Thoracic aorta (tissue), 2 donors: ENCODE results near the gene FXYD2. TPM values are rescaled to one million over a fixed set of nuclear protein-coding genes. Genes with fewer than 3 reads are reported as not detected.

ENCODE experiments used
- ATAC-seq: fragments of 150-250 bp; one replicate; pipeline ENCODE4 v1.8.0; 2017; ENCODE audit warnings: low read depth; ENCODE audit not compliant: insufficient number of reproducible peaks, low FRiP score
- DNase-seq: peaks from one replicate; pipeline ENCODE4 v3.0.0-alpha.2; 2020; ENCODE audit warnings: low spot score
- H3K27ac ChIP-seq, 2 donors: fragments of 200-600 bp; sonication (generic); 1 replicate in 1 of 2; 2 replicates in 1 of 2; pipeline ENCODE4 v1.5.1; 2016; ENCODE audit warnings: mild to moderate bottlenecking in 2 of 2, moderate library complexity in 2 of 2
- H3K27me3 ChIP-seq: fragments of 200-600 bp; sonication (generic); replicated peaks from 2 replicates; pipeline ENCODE4 v1.6.0; 2016; ENCODE audit warnings: mild to moderate bottlenecking; ENCODE audit not compliant: insufficient read depth
- H3K36me3 ChIP-seq: fragments of 200-600 bp; sonication (generic); one replicate; pipeline ENCODE4 v1.5.1; 2016
- H3K4me1 ChIP-seq, 2 donors: fragments of 200-600 bp; sonication (generic); 1 replicate in 1 of 2; 2 replicates in 1 of 2; pipeline versions ENCODE4 v1.5.1 to v1.6.0; 2016; ENCODE audit warnings: low read depth in 2 of 2, mild to moderate bottlenecking in 1 of 2; ENCODE audit not compliant: control insufficient read depth in 1 of 2
- H3K4me3 ChIP-seq: fragments of 200-600 bp; sonication (generic); 2 replicates; pipeline ENCODE4 v1.5.1; 2016; ENCODE audit warnings: mild to moderate bottlenecking
- H3K9me3 ChIP-seq: fragments of 200-600 bp; sonication (generic); 2 replicates; pipeline ENCODE4 v1.5.1; 2016
- total RNA-seq, 2 donors: library from RNA; depleted of rRNA; stranded (reverse); fragments of >200 nt; gene quantifications; one replicate each; pipeline versions ENCODE4 v1.1.0 to v1.2.3, GENCODE V29; 2016
- TF ChIP-seq, protein P1 (sequence below): fragments of 200-600 bp; sonication (generic); IDR thresholded peaks from one replicate; pipeline ENCODE4 v1.5.1; 2019; ENCODE audit warnings: antibody characterized with exemption

FXYD2 gene
- total RNA-seq, 2 donors from 2014 or later = not detected

DNA sequence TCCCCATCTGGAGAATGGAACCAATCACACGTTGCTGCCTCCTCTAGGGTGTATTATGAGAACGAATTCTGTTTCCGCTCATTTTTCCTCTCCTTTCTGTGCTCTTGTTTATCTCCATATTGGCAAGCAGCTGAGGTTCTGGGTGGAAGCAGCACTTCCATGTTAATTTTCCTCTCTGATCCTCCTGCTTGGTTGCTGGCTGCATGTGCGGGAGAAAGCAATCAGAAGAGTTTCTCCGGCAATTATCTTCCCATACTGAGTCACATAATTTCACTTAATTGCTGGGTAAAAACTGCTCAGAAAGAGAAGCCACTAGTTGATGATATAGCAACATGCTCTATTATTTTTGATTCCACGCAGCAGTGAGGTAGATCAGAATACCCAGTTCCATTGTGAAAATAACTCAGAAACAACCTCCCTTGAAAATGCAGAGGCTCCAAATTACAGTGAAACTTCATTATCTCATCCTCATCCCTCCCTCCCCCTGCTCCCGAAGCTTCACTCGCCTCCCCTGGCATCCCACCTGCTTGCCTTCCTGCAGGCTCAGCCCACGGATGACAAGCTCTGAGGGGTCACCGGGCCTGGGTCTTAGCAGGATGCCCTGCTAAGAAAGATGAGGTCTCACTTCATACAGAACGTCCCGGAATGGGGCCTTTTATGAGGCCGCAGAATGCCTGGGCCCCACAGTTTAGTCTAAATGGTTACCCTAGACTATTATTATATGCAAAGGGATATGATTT is 31.5 kb upstream of the FXYD2 start:
- TF ChIP-seq, protein P1, sequence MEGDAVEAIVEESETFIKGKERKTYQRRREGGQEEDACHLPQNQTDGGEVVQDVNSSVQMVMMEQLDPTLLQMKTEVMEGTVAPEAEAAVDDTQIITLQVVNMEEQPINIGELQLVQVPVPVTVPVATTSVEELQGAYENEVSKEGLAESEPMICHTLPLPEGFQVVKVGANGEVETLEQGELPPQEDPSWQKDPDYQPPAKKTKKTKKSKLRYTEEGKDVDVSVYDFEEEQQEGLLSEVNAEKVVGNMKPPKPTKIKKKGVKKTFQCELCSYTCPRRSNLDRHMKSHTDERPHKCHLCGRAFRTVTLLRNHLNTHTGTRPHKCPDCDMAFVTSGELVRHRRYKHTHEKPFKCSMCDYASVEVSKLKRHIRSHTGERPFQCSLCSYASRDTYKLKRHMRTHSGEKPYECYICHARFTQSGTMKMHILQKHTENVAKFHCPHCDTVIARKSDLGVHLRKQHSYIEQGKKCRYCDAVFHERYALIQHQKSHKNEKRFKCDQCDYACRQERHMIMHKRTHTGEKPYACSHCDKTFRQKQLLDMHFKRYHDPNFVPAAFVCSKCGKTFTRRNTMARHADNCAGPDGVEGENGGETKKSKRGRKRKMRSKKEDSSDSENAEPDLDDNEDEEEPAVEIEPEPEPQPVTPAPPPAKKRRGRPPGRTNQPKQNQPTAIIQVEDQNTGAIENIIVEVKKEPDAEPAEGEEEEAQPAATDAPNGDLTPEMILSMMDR = no peak
- peaks cover 8% of the 10 kb centered on the region for H3K9me3 ChIP-seq
- H3K4me3 ChIP-seq = no peak overlapping the region
- no peaks in the 10 kb centered on the region for H3K4me1 ChIP-seq
- no peak for ATAC-seq
- H3K27ac ChIP-seq = no peak overlapping the region
- no peaks in the 10 kb centered on the region for H3K36me3 ChIP-seq
- H3K27me3 ChIP-seq = no peaks in the 10 kb centered on the region
- no peak for DNase-seq

DNA sequence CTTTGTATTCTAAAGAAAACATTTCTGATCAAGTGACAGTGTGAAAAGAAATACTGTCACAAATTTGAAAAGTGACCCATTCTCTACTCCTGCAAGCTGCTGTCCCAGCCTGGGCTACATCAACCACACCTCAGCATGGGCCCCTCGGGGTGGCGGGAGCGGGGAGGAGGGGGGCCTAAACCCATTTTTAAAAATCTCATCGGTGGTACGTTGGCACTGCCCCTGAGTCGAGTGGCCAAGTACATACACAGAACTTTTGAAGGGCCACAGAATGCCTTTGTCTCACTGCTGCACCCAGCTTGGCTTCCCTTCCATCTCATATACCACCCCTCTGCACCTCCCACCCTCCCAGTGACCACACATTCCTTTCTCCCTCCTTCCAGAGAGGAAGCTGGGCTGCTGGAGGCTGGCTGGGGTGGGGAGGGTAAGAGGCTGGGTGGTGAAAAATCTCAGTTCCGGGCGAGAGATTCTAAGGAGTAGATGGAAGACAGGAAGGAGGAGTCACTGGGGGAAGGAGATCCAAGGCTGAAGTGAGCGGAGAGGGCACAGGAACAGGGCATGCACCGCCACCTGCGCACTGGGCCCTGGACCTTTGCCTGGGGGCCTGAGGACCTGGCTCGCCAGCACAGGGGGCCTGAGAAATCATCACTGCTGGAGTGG is 30.8 kb upstream of the FXYD2 start:
- no peak for DNase-seq
- no peak for ATAC-seq

DNA sequence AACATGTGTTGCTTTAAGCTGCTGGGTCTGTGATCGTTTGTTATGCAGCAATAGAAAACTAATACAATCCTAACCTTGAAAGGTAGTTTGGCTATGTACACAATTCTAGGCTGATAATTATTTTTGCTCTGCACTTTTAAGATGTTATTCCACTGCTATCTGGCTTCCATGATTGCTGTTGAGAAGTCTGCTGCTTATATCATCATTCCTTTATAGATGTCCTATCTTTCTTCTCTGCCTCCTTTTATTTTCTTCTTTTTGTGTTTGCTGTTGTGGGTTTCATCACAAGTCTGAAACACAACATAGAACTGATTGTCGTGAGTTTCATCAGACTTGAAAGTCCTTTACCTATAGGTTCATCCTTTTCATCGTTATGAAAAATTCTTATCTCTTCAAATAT is 27.8 kb upstream of the FXYD2 start:
- DNase-seq (no peak), ATAC-seq (no peak)
- TF ChIP-seq, protein P1 = no peak
- Histone ChIP-seq H3K4me1 (no peaks in the 10 kb centered on the region), H3K27ac (no peak overlapping the region), H3K4me3 (no peak overlapping the region), H3K36me3 (no peaks in the 10 kb centered on the region), H3K9me3 (peaks cover 8% of the 10 kb centered on the region), H3K27me3 (no peaks in the 10 kb centered on the region)

More for the DNA sequence above, 30.8 kb upstream of the FXYD2 start:
- Histone ChIP-seq H3K4me3 (no peak overlapping the region), H3K27ac (no peak overlapping the region), H3K4me1 (no peaks in the 10 kb centered on the region), H3K27me3 (no peaks in the 10 kb centered on the region), H3K9me3 (peaks cover 8% of the 10 kb centered on the region), H3K36me3 (no peaks in the 10 kb centered on the region)
- TF ChIP-seq, protein P1 = no peak

DNA sequence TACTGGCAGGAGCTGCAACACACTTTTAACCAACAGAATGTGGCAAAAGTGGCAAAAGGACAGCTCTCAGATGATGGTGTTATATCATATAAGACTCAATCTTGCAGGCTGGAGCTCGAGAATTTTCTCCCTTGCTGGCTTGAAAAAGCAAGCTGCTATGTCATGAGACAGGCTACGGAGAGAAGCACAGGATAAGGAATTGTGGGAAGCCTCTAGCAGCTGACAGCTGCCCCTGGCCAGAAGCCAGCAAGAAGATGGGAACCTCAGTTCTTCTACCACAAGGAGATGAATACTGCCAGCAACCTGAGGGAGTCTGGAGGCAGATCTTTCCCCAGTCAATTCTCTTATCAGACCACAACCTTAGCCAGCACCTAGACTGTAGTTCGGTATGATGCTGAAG is 27.3 kb upstream of the FXYD2 start:
- Histone ChIP-seq H3K4me1 (no peaks in the 10 kb centered on the region), H3K4me3 (no peak overlapping the region), H3K9me3 (peaks cover 8% of the 10 kb centered on the region), H3K36me3 (no peaks in the 10 kb centered on the region), H3K27me3 (no peaks in the 10 kb centered on the region), H3K27ac (no peak overlapping the region)
- TF ChIP-seq, protein P1 = no peak
- ATAC-seq (no peak), DNase-seq (no peak)

DNA sequence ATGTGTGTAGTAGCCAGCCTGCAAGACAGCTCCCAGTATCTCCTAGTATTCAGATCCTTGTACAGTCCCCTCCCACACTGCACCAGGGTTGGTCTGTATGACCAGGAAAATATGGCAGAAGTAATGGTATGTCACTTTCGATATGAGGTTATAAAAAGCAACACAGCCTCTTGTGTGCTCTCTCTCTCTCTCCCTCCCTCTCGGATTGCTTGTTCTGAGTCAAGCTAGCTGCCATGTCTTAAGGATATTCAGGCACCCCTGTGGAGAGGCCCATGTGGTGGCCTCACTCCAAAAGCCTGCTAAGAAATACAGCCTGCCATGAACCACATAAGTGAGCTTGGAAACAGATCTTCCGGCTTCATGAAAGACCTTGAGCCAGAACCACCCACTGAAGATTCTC is 26.6 kb upstream of the FXYD2 start:
- Histone ChIP-seq H3K27ac (no peak overlapping the region), H3K27me3 (no peaks in the 10 kb centered on the region), H3K4me1 (no peaks in the 10 kb centered on the region), H3K9me3 (peaks cover 8% of the 10 kb centered on the region), H3K36me3 (no peaks in the 10 kb centered on the region), H3K4me3 (no peak overlapping the region)
- TF ChIP-seq, protein P1 = no peak
- ATAC-seq (no peak), DNase-seq (no peak)
